ENCODE results near the gene SAMD4A.

The SAMD4A gene

DNA sequence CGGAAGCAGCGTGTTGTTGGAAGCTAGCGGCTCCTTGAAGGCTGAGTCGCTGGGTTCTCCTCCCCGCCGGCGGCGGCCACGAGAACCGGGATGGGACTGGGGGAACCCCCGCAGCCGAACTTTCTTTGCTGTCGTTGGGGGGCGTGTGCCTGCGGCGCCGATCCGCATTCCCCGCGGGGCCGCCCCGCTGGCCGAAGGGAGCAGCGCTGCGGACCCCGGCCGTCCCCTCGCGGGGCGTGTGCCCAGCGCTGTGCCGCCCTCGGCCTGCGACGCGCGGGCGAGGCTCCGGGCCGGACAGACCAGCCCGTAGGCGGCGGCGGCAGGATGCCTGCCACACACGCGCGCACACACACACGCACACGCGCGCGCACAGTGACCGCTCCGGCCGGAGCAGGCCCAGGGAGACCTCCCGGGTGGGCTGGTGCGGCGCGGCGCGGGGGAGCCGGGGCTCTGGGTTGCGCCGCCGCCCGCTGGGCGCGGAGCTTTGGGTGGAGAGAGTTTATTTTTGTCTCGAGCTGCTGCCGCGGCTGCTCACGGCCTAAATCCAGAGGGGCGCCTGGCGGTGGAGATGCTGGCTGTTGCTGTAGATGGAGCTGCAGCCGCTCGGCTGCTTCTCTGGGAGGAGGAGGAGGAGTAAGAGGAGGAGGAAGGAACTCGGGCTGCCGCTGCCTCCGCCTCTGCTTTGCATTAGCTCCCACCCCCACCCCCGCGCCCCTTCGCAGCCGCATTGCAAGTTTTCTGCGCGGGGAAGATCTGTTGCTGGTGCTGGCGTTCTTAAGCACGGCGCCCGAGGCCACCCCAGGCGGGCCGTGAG, at the start of gene SAMD4A:
Gene SAMD4A, plus strand, starts transcription at position 719 of the 814 bp plus-strand sequence. CDS start 789 bp downstream, outside the sequence.
- TF ChIP-seq, protein P1, sequence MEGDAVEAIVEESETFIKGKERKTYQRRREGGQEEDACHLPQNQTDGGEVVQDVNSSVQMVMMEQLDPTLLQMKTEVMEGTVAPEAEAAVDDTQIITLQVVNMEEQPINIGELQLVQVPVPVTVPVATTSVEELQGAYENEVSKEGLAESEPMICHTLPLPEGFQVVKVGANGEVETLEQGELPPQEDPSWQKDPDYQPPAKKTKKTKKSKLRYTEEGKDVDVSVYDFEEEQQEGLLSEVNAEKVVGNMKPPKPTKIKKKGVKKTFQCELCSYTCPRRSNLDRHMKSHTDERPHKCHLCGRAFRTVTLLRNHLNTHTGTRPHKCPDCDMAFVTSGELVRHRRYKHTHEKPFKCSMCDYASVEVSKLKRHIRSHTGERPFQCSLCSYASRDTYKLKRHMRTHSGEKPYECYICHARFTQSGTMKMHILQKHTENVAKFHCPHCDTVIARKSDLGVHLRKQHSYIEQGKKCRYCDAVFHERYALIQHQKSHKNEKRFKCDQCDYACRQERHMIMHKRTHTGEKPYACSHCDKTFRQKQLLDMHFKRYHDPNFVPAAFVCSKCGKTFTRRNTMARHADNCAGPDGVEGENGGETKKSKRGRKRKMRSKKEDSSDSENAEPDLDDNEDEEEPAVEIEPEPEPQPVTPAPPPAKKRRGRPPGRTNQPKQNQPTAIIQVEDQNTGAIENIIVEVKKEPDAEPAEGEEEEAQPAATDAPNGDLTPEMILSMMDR (IDR thresholded peaks at IDR 0.05): peak; percentile 23; the same call in 1 of the 2 replicates

DNA sequence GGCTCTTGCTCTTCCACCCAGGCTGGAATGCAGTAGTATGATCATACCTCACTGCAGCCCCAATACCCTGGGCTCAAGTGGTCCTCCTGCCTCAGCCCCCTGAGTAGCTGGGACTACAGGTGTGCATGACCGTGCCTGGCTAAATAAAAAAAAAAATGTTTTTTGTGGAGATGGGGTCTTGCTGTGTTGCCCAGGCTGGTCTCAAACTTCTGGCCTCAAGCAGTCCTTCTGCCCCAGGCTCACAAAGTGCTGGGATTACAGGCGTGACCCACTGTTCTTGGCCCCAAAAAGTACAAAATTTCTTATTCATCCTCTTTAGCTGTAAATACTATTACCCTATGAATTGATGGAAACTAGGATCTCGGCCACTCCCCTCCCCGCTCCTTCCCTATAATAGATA, 42.5 kb upstream of the SAMD4A start:
- TF ChIP-seq, protein P1 (IDR thresholded peaks at IDR 0.05): no peak

GRCh38 chr14:54528973-54529372, 38.0 kb upstream of the SAMD4A start:
- TF ChIP-seq, protein P1 (IDR thresholded peaks at IDR 0.05): no peak

GRCh38 chr14:54529811-54530210, 37.1 kb upstream of the SAMD4A start:
- TF ChIP-seq, protein P1 (IDR thresholded peaks at IDR 0.05): no peak

GRCh38 chr14:54532111-54533012, 34.6 kb upstream of the SAMD4A start:
- TF ChIP-seq, protein P1 (IDR thresholded peaks at IDR 0.05): no peak

DNA sequence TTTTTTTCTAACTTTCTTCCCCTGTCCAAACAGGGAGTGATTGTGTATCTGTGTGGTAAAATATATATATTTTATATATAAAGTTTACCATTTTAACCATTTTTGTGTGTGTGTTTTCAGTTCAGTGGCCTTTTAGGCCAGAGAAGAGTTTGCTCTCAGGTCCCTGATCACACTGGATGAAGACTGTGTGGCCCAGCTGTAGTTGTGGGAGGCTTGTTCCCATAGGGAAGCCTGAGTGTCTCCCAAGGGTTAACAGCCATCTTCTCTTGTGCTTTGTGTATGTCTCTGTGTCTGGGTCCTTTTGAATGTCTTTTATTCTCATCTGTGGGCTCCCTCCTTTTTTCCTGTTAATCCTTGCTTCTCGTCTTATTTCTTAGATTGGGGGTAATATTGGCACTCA, 33.8 kb upstream of the SAMD4A start:
- TF ChIP-seq, protein P1 (IDR thresholded peaks at IDR 0.05): no peak

DNA sequence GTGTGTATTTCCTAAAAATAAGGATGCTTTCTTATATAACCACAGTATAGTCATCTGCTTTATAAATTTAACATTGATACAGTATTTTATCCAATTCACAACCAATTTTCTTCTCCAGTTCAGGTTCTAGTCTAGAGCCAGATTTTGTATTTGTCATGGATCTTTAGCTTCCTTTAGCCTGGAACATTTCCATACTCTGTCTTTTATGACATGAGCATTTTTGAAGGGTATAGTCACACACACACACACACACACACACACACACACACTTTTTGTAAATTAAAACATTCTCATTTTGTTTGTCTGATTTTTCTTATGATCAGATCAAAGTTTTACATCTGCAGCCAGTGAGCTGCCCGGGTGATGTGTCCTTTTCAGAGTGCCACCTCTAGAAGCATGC, 31.8 kb upstream of the SAMD4A start:
- TF ChIP-seq, protein P1 (IDR thresholded peaks at IDR 0.05): no peak

Data from LNCAP (cell line).